ENCODE data around the gene ILF2.
A peak's percentile ranks its signal among the peaks of the same experiment; 100 is the strongest.

GRCh38 chr1:153678519-153679336 lies 7.9 kb upstream of the ILF2 start, which contains the start of gene NPR1:
- TF ChIP-seq CTCF (IDR thresholded peaks at IDR 0.05), result no peak
- TF ChIP-seq POLR2A (IDR thresholded peaks at IDR 0.05), result peak in 1 of 2 donors; percentile 8

Measured in thyroid gland (tissue), 4 donors.